SK-N-SH (cell line): ENCODE measurements around the gene KRTAP1-4.

Source experiments
- CHD2 ChIP-seq: fragments of 150-350 bp; IDR thresholded peaks from 2 replicates; pipeline ENCODE4 v1.6.1; 2018; ENCODE audit warnings: low read length; ENCODE audit not compliant: partially characterized antibody
- CTCF ChIP-seq: fragments of 200-600 bp; sonication (generic); IDR thresholded peaks from 2 replicates; pipeline ENCODE4 v1.6.1; 2017; ENCODE audit warnings: antibody characterized with exemption, mild to moderate bottlenecking, moderate library complexity
- EZH2phosphoT487 ChIP-seq: fragments of 200-600 bp; sonication (generic); IDR thresholded peaks from 2 replicates; pipeline ENCODE4 v1.6.1; 2017; ENCODE audit warnings: low read depth, mixed run types, mild to moderate bottlenecking, antibody characterized with exemption, moderate library complexity, borderline replicate concordance
- FOXJ3 ChIP-seq: sonication (generic); formaldehyde crosslinking; IDR thresholded peaks from 2 replicates; pipeline ENCODE4 v1.5.1; 2020; ENCODE audit warnings: mild to moderate bottlenecking, missing genetic modification reagents
- FOXM1 ChIP-seq: IDR thresholded peaks from 2 replicates; pipeline ENCODE4 v1.4.0; 2012; ENCODE audit warnings: low read depth, mild to moderate bottlenecking
- GABPA ChIP-seq: IDR thresholded peaks from 2 replicates; pipeline ENCODE4 v1.4.0; 2012; ENCODE audit warnings: low read depth, mild to moderate bottlenecking
- JUND ChIP-seq: IDR thresholded peaks from 2 replicates; pipeline ENCODE4 v1.4.0; 2012
- MXI1 ChIP-seq: IDR thresholded peaks from 2 replicates; pipeline ENCODE4 v1.6.1; 2012; ENCODE audit warnings: mild to moderate bottlenecking, low read depth, low read length, improper control_type of control experiment
- POLR2AphosphoS5 ChIP-seq: IDR thresholded peaks from 2 replicates; pipeline ENCODE4 v1.6.1; 2012; ENCODE audit warnings: low read depth, low read length
- RAD21 ChIP-seq: IDR thresholded peaks from 2 replicates; pipeline ENCODE4 v1.6.1; 2012; ENCODE audit warnings: mild to moderate bottlenecking, low read length
- YY1 ChIP-seq: IDR thresholded peaks from 2 replicates; pipeline ENCODE4 v1.4.0; 2012; ENCODE audit warnings: low read depth, mild to moderate bottlenecking
- TF ChIP-seq, protein P1 (sequence below): IDR thresholded peaks from 2 replicates; pipeline ENCODE4 v1.6.1; 2012; ENCODE audit warnings: mild to moderate bottlenecking, low read depth, low read length, moderate library complexity

DNA sequence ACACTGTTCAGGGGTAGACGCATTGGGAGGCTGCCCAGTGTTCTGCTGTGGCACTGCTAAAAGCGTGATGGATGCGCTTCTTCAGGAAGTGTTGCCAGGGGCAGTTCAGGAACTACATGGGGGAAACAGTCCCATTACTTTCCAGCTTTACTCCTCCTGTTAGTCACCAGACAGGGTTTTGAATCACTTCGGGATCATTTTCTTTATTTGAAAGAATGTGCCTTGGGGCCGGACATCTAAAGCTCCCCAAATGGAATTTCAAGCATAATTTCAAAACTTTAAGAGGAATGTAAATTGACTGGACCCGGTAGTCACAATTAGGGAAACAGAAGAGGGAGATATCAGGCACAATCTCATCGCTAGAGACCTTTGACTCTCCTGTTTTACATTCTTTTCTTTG lies 18.4 kb upstream of the KRTAP1-4 start:
- TF ChIP-seq FOXJ3 (CRISPR knock-in tag), result no peak
- no peak for TF ChIP-seq CHD2
- no peak for TF ChIP-seq CTCF
- TF ChIP-seq EZH2phosphoT487, result no peak
- no peak for TF ChIP-seq MXI1
- no peak for TF ChIP-seq YY1
- no peak for TF ChIP-seq RAD21
- TF ChIP-seq JUND, result no peak
- TF ChIP-seq FOXM1, result no peak
- TF ChIP-seq, protein P1, sequence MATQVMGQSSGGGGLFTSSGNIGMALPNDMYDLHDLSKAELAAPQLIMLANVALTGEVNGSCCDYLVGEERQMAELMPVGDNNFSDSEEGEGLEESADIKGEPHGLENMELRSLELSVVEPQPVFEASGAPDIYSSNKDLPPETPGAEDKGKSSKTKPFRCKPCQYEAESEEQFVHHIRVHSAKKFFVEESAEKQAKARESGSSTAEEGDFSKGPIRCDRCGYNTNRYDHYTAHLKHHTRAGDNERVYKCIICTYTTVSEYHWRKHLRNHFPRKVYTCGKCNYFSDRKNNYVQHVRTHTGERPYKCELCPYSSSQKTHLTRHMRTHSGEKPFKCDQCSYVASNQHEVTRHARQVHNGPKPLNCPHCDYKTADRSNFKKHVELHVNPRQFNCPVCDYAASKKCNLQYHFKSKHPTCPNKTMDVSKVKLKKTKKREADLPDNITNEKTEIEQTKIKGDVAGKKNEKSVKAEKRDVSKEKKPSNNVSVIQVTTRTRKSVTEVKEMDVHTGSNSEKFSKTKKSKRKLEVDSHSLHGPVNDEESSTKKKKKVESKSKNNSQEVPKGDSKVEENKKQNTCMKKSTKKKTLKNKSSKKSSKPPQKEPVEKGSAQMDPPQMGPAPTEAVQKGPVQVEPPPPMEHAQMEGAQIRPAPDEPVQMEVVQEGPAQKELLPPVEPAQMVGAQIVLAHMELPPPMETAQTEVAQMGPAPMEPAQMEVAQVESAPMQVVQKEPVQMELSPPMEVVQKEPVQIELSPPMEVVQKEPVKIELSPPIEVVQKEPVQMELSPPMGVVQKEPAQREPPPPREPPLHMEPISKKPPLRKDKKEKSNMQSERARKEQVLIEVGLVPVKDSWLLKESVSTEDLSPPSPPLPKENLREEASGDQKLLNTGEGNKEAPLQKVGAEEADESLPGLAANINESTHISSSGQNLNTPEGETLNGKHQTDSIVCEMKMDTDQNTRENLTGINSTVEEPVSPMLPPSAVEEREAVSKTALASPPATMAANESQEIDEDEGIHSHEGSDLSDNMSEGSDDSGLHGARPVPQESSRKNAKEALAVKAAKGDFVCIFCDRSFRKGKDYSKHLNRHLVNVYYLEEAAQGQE, result no peak
- no peak for TF ChIP-seq GABPA
- TF ChIP-seq POLR2AphosphoS5, result no peak
